Astrocyte of the spinal cord (primary cell): ENCODE data around the gene NFRKB.

Source experiments
- DNase-seq: peaks from one replicate; pipeline ENCODE4 v3.0.0; 2011; ENCODE audit warnings: low read depth, low spot score
- H3K4me3 ChIP-seq: 2 replicates; pipeline ENCODE4 v1.5.1; 2011; ENCODE audit warnings: low read depth, mild to moderate bottlenecking, low read length, moderate library complexity
- in situ Hi-C: cut with HindIII; loops from 2 replicates; pipeline ENCODE4 v1.10.0; 2017; ENCODE audit warnings: low sequenced_read_pairs
- TF ChIP-seq, protein P1 (sequence below): IDR thresholded peaks from 2 replicates; pipeline ENCODE4 v1.5.1; 2012; ENCODE audit warnings: low read depth, mild to moderate bottlenecking, low read length, inconsistent platforms

The NFRKB gene

DNA sequence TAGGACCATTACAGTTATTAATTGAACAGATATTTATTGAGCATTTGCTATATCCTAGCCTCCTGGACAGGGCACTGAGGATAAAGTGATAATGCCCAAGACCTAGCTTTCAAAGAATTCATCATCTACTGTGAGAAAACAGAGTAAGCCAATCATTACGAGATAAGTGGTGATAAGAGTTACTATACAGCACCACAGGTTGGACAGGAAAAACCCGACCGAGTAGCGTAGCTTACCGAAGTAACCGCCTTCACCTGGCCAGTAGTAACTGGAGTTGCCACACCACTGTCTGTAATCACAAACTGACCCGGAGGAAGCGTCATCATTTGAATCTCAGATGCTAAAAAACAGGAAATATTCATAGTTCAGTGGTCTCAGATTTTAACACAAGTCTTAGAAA, 10.0 kb upstream of the NFRKB start:
- TF ChIP-seq, protein P1, sequence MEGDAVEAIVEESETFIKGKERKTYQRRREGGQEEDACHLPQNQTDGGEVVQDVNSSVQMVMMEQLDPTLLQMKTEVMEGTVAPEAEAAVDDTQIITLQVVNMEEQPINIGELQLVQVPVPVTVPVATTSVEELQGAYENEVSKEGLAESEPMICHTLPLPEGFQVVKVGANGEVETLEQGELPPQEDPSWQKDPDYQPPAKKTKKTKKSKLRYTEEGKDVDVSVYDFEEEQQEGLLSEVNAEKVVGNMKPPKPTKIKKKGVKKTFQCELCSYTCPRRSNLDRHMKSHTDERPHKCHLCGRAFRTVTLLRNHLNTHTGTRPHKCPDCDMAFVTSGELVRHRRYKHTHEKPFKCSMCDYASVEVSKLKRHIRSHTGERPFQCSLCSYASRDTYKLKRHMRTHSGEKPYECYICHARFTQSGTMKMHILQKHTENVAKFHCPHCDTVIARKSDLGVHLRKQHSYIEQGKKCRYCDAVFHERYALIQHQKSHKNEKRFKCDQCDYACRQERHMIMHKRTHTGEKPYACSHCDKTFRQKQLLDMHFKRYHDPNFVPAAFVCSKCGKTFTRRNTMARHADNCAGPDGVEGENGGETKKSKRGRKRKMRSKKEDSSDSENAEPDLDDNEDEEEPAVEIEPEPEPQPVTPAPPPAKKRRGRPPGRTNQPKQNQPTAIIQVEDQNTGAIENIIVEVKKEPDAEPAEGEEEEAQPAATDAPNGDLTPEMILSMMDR: no peak
- no peak for DNase-seq
- in situ Hi-C loops: no loop called here
- H3K4me3 ChIP-seq: no peak overlapping the region

DNA sequence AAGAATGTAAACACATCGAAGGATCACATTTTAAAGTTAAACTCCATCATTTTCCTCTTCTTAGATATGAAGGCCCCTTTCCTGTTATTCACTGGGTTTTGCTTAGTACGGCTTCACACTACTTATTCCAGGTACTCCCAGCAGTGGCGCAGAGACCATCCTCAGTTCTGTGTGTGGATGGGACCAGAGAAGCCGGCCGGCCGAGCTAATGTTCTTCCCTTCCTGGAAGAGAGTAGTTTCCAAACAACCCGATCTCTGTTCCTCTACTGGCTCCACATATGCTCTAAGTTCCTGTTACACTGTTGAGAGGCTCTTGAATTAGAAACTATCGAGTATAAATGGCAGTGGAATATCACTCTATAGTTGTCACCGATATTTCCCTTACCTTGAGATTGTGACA, 684 bp upstream of the NFRKB start:
- in situ Hi-C loops: no loop called here
- TF ChIP-seq, protein P1: no peak
- peak overlapping the region; percentile 80 for H3K4me3 ChIP-seq
- DNase-seq: no peak

DNA sequence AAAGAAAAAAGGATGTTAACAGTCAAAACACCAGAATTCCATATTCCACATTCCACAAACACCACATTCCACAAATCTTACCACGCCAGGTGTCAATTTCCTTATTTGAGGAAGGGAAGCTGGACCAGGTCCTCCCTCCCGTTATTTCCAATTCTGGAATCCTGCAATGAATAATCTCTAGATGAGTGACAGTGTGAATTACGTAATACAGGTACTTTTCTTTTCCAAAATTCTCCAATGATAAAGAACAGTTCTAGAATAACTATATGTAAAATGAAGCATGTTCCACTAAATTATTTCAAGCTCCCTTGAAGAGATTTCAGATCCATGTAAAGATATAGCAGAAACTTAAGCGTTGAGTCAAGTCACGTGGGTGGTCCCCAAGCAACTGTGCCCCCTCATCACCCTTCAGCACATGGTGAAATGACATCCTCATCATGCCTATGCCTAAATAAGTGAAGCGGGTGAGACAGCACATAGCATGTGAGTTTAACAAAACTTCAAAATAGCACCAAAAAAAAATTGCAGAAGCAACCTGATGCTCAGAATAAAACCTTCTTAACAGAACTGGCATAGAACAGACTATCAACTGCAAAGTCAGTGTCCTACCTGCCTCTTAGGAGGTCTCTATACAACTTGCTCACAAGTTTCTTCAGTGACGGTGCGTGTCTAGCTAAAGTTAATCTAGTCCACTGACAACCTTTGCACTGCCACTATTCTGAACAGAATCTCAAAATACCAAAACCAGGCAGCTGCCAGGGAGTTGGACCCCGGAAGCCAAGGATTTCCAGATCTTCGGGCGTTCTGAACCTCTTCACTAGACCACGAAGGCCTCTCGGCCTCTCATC, 876 bp downstream of the NFRKB start:
- in situ Hi-C loops: no loop called here
- peak overlapping the region; percentile 80 for H3K4me3 ChIP-seq
- TF ChIP-seq, protein P1: no peak
- peak; percentile 12 for DNase-seq

DNA sequence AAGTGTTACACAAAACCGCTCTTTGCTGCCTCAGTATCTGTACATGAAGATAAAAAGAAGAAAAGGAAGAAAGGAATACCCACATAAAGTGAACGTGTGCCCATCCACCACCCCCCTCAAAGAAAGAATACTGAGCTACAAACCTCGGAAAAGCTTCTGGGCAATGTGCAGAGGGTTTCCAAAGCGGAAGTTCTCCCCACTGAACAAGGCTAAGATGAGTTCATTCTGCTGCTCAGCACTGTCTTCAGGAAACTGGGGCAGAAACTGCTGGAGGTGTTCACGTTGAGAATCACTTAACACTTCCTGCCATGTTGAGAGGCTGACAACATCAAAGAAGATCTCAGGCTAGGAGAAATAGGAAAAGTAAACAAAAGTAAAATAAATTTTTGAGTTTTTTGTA, 6.9 kb downstream of the NFRKB start:
- no peak overlapping the region for H3K4me3 ChIP-seq
- in situ Hi-C loops: no loop called here
- DNase-seq: no peak
- TF ChIP-seq, protein P1: no peak

DNA sequence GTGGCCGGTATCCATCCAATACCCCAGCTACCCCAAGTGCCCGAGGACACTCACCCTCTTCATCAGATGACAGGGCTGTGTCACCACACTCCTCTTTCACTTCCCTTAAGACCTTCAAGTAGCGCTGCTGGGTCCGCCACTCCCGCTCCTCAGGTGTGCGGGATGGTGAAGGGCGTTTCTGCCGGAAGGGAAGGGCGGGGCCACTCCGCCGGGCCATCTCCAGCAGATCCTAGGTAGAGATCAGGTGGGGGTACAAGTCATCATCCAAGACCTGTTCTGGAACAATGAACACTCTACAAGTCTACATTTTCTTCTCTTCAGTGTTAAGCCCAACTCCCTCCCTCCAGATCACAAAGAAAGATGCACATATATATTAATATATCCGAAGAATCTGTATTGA, 10.0 kb downstream of the NFRKB start:
- DNase-seq: no peak
- TF ChIP-seq, protein P1: no peak
- in situ Hi-C loops: no loop called here
- H3K4me3 ChIP-seq: no peak overlapping the region

DNA sequence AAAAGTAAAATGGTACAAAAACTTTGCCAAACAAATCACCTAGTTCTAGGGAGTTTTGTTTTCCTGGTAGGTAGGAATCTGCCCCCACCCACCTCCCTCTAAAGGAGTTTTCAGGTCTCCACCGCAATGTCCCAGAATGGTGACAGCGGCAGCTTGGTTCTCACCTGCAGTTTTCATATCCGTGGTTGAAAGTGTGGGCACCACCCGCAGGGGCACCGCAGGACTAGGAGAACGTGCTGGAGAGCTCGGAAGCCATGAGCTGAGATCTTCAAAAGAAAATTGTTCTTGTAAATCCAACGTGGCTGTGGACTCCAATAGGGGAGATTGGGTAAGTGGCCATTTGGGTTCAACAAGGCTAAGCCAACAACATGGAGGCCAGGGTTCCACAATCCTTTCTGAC, 10.8 kb downstream of the NFRKB start:
- no peak overlapping the region for H3K4me3 ChIP-seq
- in situ Hi-C loops: no loop called here
- TF ChIP-seq, protein P1: no peak
- DNase-seq: no peak
